HepG2 (cell line): ENCODE data around the gene ZMYND8.

Experiments
- BCL6 ChIP-seq: IDR thresholded peaks from 2 replicates; pipeline ENCODE4 v1.6.1; 2016; ENCODE audit warnings: missing genetic modification reagents, missing compliant biosample characterization
- CTCF ChIP-seq: sonication (generic); formaldehyde crosslinking; IDR thresholded peaks from 2 replicates; pipeline ENCODE4 v1.5.0; 2020; ENCODE audit warnings: mild to moderate bottlenecking, missing genetic modification reagents, moderate library complexity
- ELF1 ChIP-seq: sonication (generic); formaldehyde crosslinking; IDR thresholded peaks from 2 replicates; pipeline ENCODE4 v1.4.0; 2020; ENCODE audit warnings: missing genetic modification reagents
- ELF3 ChIP-seq: IDR thresholded peaks from 2 replicates; pipeline ENCODE4 v1.6.1; 2016; ENCODE audit warnings: missing genetic modification reagents, missing compliant biosample characterization
- GTF2F1 ChIP-seq: fragments of 150-350 bp; IDR thresholded peaks from 2 replicates; pipeline ENCODE4 v1.6.1; 2014; ENCODE audit warnings: low read length
- SALL2 ChIP-seq: sonication (generic); formaldehyde crosslinking; IDR thresholded peaks from 2 replicates; pipeline ENCODE4 v1.8.1; 2023; ENCODE audit warnings: mild to moderate bottlenecking, missing genetic modification reagents, inconsistent platforms
- SIN3A ChIP-seq: IDR thresholded peaks from 2 replicates; pipeline ENCODE4 v1.6.1; 2011; ENCODE audit warnings: low read depth, mild to moderate bottlenecking, control low read depth, low read length, borderline replicate concordance
- SMAD1 ChIP-seq: sonication (generic); formaldehyde crosslinking; IDR thresholded peaks from 2 replicates; pipeline ENCODE4 v1.4.0; 2020; ENCODE audit warnings: missing genetic modification reagents, low read depth, mild to moderate bottlenecking, borderline replicate concordance
- USF2 ChIP-seq, 2 experiments: sonication (generic) in 1 of 2; formaldehyde crosslinking in 1 of 2; IDR thresholded peaks; 2 replicates each; pipeline versions ENCODE4 v1.5.1 to v1.6.1; 2011 to 2020; ENCODE audit warnings: borderline replicate concordance in 1 of 2, low read depth in 1 of 2, low read length in 1 of 2, mild to moderate bottlenecking in 1 of 2, missing genetic modification reagents in 1 of 2, moderate library complexity in 1 of 2
- ZNF143 ChIP-seq: sonication (generic); formaldehyde crosslinking; IDR thresholded peaks from 2 replicates; pipeline ENCODE4 v1.4.0; 2020; ENCODE audit warnings: missing genetic modification reagents
- TF ChIP-seq, protein P1 (sequence below), 2 experiments: fragments of 450-650 bp in 1 of 2; sonication (generic) in 1 of 2; formaldehyde crosslinking in 1 of 2; IDR thresholded peaks; 2 replicates each; pipeline versions ENCODE4 v1.6.1 to v1.8.0; 2016 to 2022; ENCODE audit warnings: antibody characterized with exemption in 1 of 2, mild to moderate bottlenecking in 1 of 2, missing genetic modification reagents in 1 of 2
- TF ChIP-seq, protein P2 (sequence below), 2 experiments: sonication (generic) in 1 of 2; formaldehyde crosslinking in 1 of 2; IDR thresholded peaks; 2 replicates each; pipeline versions ENCODE4 v1.4.0 to v1.6.1; 2018 to 2020; ENCODE audit warnings: missing genetic modification reagents in 2 of 2, borderline replicate concordance in 1 of 2, low read depth in 1 of 2, mild to moderate bottlenecking in 1 of 2, missing biosample characterization in 1 of 2

DNA sequence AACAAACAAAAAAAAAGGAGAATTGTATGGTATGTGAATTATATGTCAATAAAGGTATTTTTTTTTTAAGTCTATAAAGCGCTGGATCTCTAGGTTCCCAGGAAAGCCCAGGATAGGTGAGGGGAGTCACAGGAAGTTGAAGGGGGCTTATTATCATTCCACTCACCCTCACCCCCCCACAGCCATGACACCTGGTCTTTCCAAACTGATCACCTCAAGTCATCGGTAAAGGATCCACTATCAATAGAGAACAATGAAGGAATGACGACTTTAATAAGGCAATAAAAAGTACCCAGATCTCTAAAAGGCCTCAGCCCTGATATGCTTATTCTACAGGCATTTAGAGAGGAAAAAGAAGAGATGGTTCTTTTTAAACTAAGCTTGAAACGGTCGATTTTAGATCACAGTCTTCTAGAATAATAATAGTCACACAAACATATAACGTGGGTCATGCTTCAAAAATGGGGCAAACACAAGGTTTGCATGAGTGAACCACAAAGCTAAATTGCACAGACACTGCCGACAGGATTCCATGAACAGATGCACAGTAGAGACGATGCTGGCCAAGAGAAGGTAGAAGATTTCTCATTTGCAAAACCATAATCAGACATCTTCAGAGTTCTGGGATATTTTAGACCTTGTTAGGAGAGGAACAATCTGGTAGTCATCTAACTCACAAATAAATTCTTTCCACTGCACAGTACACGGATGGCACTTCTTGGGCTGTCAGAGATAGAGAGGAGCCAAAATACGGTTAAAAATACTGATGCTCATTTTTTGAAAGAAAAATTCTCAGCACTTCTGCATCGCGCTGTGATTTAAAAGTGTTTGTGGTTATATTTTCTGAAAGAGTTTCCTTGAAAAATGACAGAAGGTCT lies 21.0 kb downstream of the ZMYND8 start:
- TF ChIP-seq USF2 (IDR thresholded peaks at IDR 0.05; ENCODE audit: low read depth, low read length) = no peak
- TF ChIP-seq USF2 (CRISPR knock-in tag; IDR thresholded peaks at IDR 0.05; ENCODE audit: borderline replicate concordance) = no peak
- TF ChIP-seq ELF3 = no peak
- TF ChIP-seq, protein P1, sequence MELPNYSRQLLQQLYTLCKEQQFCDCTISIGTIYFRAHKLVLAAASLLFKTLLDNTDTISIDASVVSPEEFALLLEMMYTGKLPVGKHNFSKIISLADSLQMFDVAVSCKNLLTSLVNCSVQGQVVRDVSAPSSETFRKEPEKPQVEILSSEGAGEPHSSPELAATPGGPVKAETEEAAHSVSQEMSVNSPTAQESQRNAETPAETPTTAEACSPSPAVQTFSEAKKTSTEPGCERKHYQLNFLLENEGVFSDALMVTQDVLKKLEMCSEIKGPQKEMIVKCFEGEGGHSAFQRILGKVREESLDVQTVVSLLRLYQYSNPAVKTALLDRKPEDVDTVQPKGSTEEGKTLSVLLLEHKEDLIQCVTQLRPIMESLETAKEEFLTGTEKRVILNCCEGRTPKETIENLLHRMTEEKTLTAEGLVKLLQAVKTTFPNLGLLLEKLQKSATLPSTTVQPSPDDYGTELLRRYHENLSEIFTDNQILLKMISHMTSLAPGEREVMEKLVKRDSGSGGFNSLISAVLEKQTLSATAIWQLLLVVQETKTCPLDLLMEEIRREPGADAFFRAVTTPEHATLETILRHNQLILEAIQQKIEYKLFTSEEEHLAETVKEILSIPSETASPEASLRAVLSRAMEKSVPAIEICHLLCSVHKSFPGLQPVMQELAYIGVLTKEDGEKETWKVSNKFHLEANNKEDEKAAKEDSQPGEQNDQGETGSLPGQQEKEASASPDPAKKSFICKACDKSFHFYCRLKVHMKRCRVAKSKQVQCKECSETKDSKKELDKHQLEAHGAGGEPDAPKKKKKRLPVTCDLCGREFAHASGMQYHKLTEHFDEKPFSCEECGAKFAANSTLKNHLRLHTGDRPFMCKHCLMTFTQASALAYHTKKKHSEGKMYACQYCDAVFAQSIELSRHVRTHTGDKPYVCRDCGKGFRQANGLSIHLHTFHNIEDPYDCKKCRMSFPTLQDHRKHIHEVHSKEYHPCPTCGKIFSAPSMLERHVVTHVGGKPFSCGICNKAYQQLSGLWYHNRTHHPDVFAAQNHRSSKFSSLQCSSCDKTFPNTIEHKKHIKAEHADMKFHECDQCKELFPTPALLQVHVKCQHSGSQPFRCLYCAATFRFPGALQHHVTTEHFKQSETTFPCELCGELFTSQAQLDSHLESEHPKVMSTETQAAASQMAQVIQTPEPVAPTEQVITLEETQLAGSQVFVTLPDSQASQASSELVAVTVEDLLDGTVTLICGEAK (IDR thresholded peaks at IDR 0.05) = no peak
- TF ChIP-seq, protein P1 (CRISPR knock-in tag; IDR thresholded peaks at IDR 0.05) = no peak
- TF ChIP-seq GTF2F1 = no peak
- no peak for TF ChIP-seq ZNF143 (CRISPR knock-in tag)
- TF ChIP-seq ELF1 = no peak
- TF ChIP-seq, protein P2, sequence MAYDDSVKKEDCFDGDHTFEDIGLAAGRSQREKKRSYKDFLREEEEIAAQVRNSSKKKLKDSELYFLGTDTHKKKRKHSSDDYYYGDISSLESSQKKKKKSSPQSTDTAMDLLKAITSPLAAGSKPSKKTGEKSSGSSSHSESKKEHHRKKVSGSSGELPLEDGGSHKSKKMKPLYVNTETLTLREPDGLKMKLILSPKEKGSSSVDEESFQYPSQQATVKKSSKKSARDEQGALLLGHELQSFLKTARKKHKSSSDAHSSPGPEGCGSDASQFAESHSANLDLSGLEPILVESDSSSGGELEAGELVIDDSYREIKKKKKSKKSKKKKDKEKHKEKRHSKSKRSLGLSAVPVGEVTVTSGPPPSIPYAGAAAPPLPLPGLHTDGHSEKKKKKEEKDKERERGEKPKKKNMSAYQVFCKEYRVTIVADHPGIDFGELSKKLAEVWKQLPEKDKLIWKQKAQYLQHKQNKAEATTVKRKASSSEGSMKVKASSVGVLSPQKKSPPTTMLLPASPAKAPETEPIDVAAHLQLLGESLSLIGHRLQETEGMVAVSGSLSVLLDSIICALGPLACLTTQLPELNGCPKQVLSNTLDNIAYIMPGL (CRISPR knock-in tag; IDR thresholded peaks at IDR 0.05; ENCODE audit: borderline replicate concordance in 1 of 2, low read depth in 1 of 2) = no peak
- no peak for TF ChIP-seq SMAD1
- no peak for TF ChIP-seq SALL2 (CRISPR knock-in tag)
- TF ChIP-seq CTCF (CRISPR knock-in tag) = no peak
- TF ChIP-seq SIN3A = no peak
- no peak for TF ChIP-seq BCL6 (CRISPR knock-in tag)
